Effector memory CD4-positive, alpha-beta T cell (primary cell): ENCODE results near the gene TEX264.
A peak's percentile ranks its signal among the peaks of the same experiment; 100 is the strongest.

ENCODE experiments used
- DNase-seq, 3 donors: peaks; one replicate each; pipeline ENCODE4 v3.0.0-alpha.2; 2020
- H3K27ac ChIP-seq: 2 replicates; pipeline ENCODE4 v1.7.0; 2013; ENCODE audit warnings: mild to moderate bottlenecking, low read length, moderate library complexity; ENCODE audit not compliant: insufficient read depth, poor library complexity, severe bottlenecking
- H3K27me3 ChIP-seq: replicated peaks from 2 replicates; pipeline ENCODE4 v1.7.0; 2013; ENCODE audit warnings: mild to moderate bottlenecking, low read length; ENCODE audit not compliant: insufficient read depth, control insufficient read depth, poor library complexity, severe bottlenecking
- H3K36me3 ChIP-seq: 2 replicates; pipeline ENCODE4 v1.7.0; 2013; ENCODE audit warnings: mild to moderate bottlenecking, low read length, moderate library complexity; ENCODE audit not compliant: control insufficient read depth, insufficient read depth
- H3K4me1 ChIP-seq: 2 replicates; pipeline ENCODE4 v1.7.0; 2013; ENCODE audit warnings: low read length, mild to moderate bottlenecking; ENCODE audit not compliant: control insufficient read depth, insufficient read depth, poor library complexity, severe bottlenecking
- H3K4me3 ChIP-seq: 2 replicates; pipeline ENCODE4 v1.7.0; 2013; ENCODE audit warnings: low read length, low read depth, mild to moderate bottlenecking; ENCODE audit not compliant: insufficient read depth, poor library complexity, severe bottlenecking
- H3K9me3 ChIP-seq: 2 replicates; pipeline ENCODE4 v1.7.0; 2013; ENCODE audit warnings: mild to moderate bottlenecking, low read length, moderate library complexity; ENCODE audit not compliant: control insufficient read depth

Gene TEX264

GRCh38 chr3:51681453-51681852, 10.4 kb downstream of the TEX264 start:
- Histone ChIP-seq H3K27me3 (no peaks in the 10 kb centered on the region), H3K27ac (peak overlapping the region; percentile 55), H3K4me3 (peak overlapping the region; percentile 35), H3K9me3 (no peaks in the 10 kb centered on the region), H3K4me1 (peaks cover 73% of the 10 kb centered on the region), H3K36me3 (peaks cover 7% of the 10 kb centered on the region)
- DNase-seq = peak; percentile 24 to 38 (median 29)

GRCh38 chr3:51682079-51682478, 11.0 kb downstream of the TEX264 start:
- Histone ChIP-seq H3K27ac (peak overlapping the region; percentile 55), H3K4me1 (peaks cover 80% of the 10 kb centered on the region), H3K36me3 (peaks cover 7% of the 10 kb centered on the region), H3K9me3 (no peaks in the 10 kb centered on the region), H3K4me3 (peak overlapping the region; percentile 35), H3K27me3 (no peaks in the 10 kb centered on the region)
- peak; percentile 55 to 68 (median 67) for DNase-seq

- Histone ChIP-seq H3K27ac (peak overlapping the region; percentile 55), H3K4me3 (no peak overlapping the region), H3K36me3 (peaks cover 7% of the 10 kb centered on the region), H3K27me3 (no peaks in the 10 kb centered on the region), H3K9me3 (no peaks in the 10 kb centered on the region), H3K4me1 (peaks cover 84% of the 10 kb centered on the region)
- no peak for DNase-seq
These were observed 11.5 kb downstream of the TEX264 start for GRCh38 chr3:51682526-51682925.

- peaks cover 7% of the 10 kb centered on the region for H3K36me3 ChIP-seq
- no peak for DNase-seq
- H3K9me3 ChIP-seq = no peaks in the 10 kb centered on the region
- H3K27ac ChIP-seq = peak overlapping the region; percentile 23
- H3K4me1 ChIP-seq = peaks cover 87% of the 10 kb centered on the region
- no peak overlapping the region for H3K4me3 ChIP-seq
- no peaks in the 10 kb centered on the region for H3K27me3 ChIP-seq
These were observed 12.5 kb downstream of the TEX264 start for GRCh38 chr3:51683566-51683965.

- Histone ChIP-seq H3K36me3 (peaks cover 7% of the 10 kb centered on the region), H3K4me1 (peaks cover 95% of the 10 kb centered on the region), H3K4me3 (no peak overlapping the region), H3K9me3 (no peaks in the 10 kb centered on the region), H3K27me3 (no peaks in the 10 kb centered on the region), H3K27ac (peak overlapping the region; percentile 80)
- DNase-seq = no peak
These were observed 14.1 kb downstream of the TEX264 start for GRCh38 chr3:51684971-51685751.

- Histone ChIP-seq H3K9me3 (no peaks in the 10 kb centered on the region), H3K4me3 (peak overlapping the region; percentile 26), H3K36me3 (peaks cover 12% of the 10 kb centered on the region), H3K4me1 (peaks cover 86% of the 10 kb centered on the region), H3K27ac (peak overlapping the region; percentile 80), H3K27me3 (no peaks in the 10 kb centered on the region)
- DNase-seq = no peak
These were observed 15.0 kb downstream of the TEX264 start for GRCh38 chr3:51686056-51686455.

GRCh38 chr3:51686512-51687215, 15.6 kb downstream of the TEX264 start:
- H3K27ac ChIP-seq = peak overlapping the region; percentile 80
- H3K4me3 ChIP-seq = peak overlapping the region; percentile 26
- peaks cover 80% of the 10 kb centered on the region for H3K4me1 ChIP-seq
- DNase-seq = peak; percentile 81 to 85 (median 82)
- H3K27me3 ChIP-seq = no peaks in the 10 kb centered on the region
- H3K9me3 ChIP-seq = no peaks in the 10 kb centered on the region
- peaks cover 17% of the 10 kb centered on the region for H3K36me3 ChIP-seq

- Histone ChIP-seq H3K27me3 (no peaks in the 10 kb centered on the region), H3K9me3 (no peaks in the 10 kb centered on the region), H3K36me3 (peaks cover 23% of the 10 kb centered on the region), H3K4me3 (no peak overlapping the region), H3K27ac (no peak overlapping the region), H3K4me1 (peaks cover 71% of the 10 kb centered on the region)
- no peak for DNase-seq
These were observed 16.6 kb downstream of the TEX264 start for GRCh38 chr3:51687431-51688205.

- Histone ChIP-seq H3K4me1 (peaks cover 65% of the 10 kb centered on the region), H3K9me3 (no peaks in the 10 kb centered on the region), H3K36me3 (peaks cover 26% of the 10 kb centered on the region), H3K27me3 (no peaks in the 10 kb centered on the region), H3K4me3 (no peak overlapping the region), H3K27ac (no peak overlapping the region)
- no peak for DNase-seq
These were observed 17.2 kb downstream of the TEX264 start for GRCh38 chr3:51688206-51688600.
